B cell (primary cell): ENCODE measurements around the gene PRR3.

Experiments used
- EZH2 ChIP-seq: IDR thresholded peaks from 2 replicates; pipeline ENCODE4 v1.6.1; 2012; ENCODE audit warnings: borderline replicate concordance, low read depth, mild to moderate bottlenecking, moderate library complexity, low read length; ENCODE audit not compliant: insufficient read depth, poor library complexity, severe bottlenecking
- TF ChIP-seq, protein P1 (sequence below): fragments of 200-600 bp; IDR thresholded peaks from one replicate; pipeline ENCODE4 v1.8.0; 2022; ENCODE audit warnings: antibody characterized with exemption, mild to moderate bottlenecking

DNA sequence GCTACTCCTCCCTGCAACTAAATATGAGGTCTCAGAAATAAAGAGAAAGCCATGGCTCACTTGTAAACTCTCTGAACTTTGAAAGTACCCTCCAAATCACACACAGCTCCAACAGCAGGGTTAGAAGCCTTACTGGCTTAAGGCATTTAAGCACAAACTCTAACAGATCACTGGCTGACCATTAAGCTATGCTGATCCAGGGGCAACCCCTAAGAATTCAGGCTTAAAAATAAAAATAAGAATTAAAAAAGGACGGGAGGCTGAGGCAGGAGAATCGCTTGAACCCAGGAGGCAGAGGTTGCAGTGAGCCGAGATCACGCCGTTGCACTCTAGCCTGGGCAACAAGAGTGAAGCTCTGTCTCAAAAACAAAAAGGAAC, 45.9 kb upstream of the PRR3 start:
- TF ChIP-seq, protein P1, sequence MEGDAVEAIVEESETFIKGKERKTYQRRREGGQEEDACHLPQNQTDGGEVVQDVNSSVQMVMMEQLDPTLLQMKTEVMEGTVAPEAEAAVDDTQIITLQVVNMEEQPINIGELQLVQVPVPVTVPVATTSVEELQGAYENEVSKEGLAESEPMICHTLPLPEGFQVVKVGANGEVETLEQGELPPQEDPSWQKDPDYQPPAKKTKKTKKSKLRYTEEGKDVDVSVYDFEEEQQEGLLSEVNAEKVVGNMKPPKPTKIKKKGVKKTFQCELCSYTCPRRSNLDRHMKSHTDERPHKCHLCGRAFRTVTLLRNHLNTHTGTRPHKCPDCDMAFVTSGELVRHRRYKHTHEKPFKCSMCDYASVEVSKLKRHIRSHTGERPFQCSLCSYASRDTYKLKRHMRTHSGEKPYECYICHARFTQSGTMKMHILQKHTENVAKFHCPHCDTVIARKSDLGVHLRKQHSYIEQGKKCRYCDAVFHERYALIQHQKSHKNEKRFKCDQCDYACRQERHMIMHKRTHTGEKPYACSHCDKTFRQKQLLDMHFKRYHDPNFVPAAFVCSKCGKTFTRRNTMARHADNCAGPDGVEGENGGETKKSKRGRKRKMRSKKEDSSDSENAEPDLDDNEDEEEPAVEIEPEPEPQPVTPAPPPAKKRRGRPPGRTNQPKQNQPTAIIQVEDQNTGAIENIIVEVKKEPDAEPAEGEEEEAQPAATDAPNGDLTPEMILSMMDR = no peak
- no peak for TF ChIP-seq EZH2
